Measurements from ENCODE around the gene PPP2R3B.

GRCh38 chrX:389021-389441 lies 2.3 kb upstream of the PPP2R3B start:
- TF ChIP-seq NFRKB (IDR thresholded peaks at IDR 0.05) (no peak), FOXK2 (IDR thresholded peaks at IDR 0.05) (no peak), FOXM1 (IDR thresholded peaks at IDR 0.05; ENCODE audit: borderline replicate concordance) (no peak)
